ENCODE data around the gene E2F3.
A peak's percentile ranks its signal among the peaks of the same experiment; 100 is the strongest.

The E2F3 gene

GRCh38 chr6:20533746-20534294, 132.1 kb downstream of the E2F3 start:
- DNase-seq (ENCODE audit: low read depth in 2 of 2) = no peak

- DNase-seq (ENCODE audit: low read depth in 2 of 2) = peak; percentile 74 to 86
These were observed 132.9 kb downstream of the E2F3 start, which contains the start of gene CDKAL1 for GRCh38 chr6:20534295-20535262. Gene CDKAL1 (plus strand): TSS chr6:20534457. CDS start chr6:20546351, 11,894 bp downstream.

- DNase-seq (ENCODE audit: low read depth in 2 of 2) = no peak
These were observed 136.5 kb downstream of the E2F3 start for GRCh38 chr6:20538131-20538662.

- DNase-seq (ENCODE audit: low read depth in 2 of 2) = no peak
These were observed 137.2 kb downstream of the E2F3 start for GRCh38 chr6:20538907-20539306.

- DNase-seq (ENCODE audit: low read depth in 2 of 2) = no peak
These were observed 137.7 kb downstream of the E2F3 start for GRCh38 chr6:20539387-20539786.

GRCh38 chr6:20540683-20541082, 139.0 kb downstream of the E2F3 start:
- no peak for DNase-seq (ENCODE audit: low read depth in 2 of 2)

- no peak for DNase-seq (ENCODE audit: low read depth in 2 of 2)
These were observed 139.7 kb downstream of the E2F3 start for GRCh38 chr6:20541382-20541781.

- DNase-seq (ENCODE audit: low read depth in 2 of 2) = no peak
These were observed 141.4 kb downstream of the E2F3 start for GRCh38 chr6:20542927-20543602.
